Measurements from ENCODE around the gene KIF1B.

KIF1B gene

GRCh38 chr1:10295481-10296085, 85.2 kb downstream of the KIF1B start:
- no peaks in the 10 kb centered on the region for H3K9me3 Mint-ChIP-seq
- no peak overlapping the region for H3K4me3 Mint-ChIP-seq
- no peak overlapping the region for H3K27ac Mint-ChIP-seq
- DNase-seq = no peak
- no peaks in the 10 kb centered on the region for H3K4me1 Mint-ChIP-seq
- ATAC-seq (replicated peaks) = no peak
- peaks cover 11 to 31% of the 10 kb centered on the region in 2 donors for H3K36me3 Mint-ChIP-seq
- no peaks in the 10 kb centered on the region for H3K27me3 Mint-ChIP-seq

- DNase-seq (no peak), ATAC-seq (replicated peaks) (no peak)
- Mint-ChIP-seq H3K4me3 (no peak overlapping the region), H3K4me1 (no peaks in the 10 kb centered on the region), H3K36me3 (peaks cover 20 to 34% of the 10 kb centered on the region in 2 donors), H3K9me3 (no peaks in the 10 kb centered on the region), H3K27me3 (no peaks in the 10 kb centered on the region), H3K27ac (no peak overlapping the region)
These were observed 88.8 kb downstream of the KIF1B start for GRCh38 chr1:10299151-10299550.

GRCh38 chr1:10302416-10302815, 92.0 kb downstream of the KIF1B start:
- Mint-ChIP-seq H3K36me3 (peaks cover 17 to 23% of the 10 kb centered on the region in 2 donors), H3K4me3 (no peak overlapping the region), H3K4me1 (no peaks in the 10 kb centered on the region), H3K27me3 (no peaks in the 10 kb centered on the region), H3K27ac (no peak overlapping the region), H3K9me3 (no peaks in the 10 kb centered on the region)
- ATAC-seq (replicated peaks) (no peak), DNase-seq (no peak)

GRCh38 chr1:10304295-10304694, 93.9 kb downstream of the KIF1B start:
- Mint-ChIP-seq H3K36me3 (peaks cover 15 to 21% of the 10 kb centered on the region in 2 donors), H3K4me1 (no peaks in the 10 kb centered on the region), H3K27me3 (no peaks in the 10 kb centered on the region), H3K4me3 (no peak overlapping the region), H3K27ac (no peak overlapping the region), H3K9me3 (no peaks in the 10 kb centered on the region)
- no peak for ATAC-seq (replicated peaks)
- no peak for DNase-seq

- ATAC-seq (replicated peaks) (no peak), DNase-seq (no peak)
- no peaks in the 10 kb centered on the region for H3K27me3 Mint-ChIP-seq
- peaks cover 17 to 26% of the 10 kb centered on the region in 2 donors for H3K36me3 Mint-ChIP-seq
- H3K4me3 Mint-ChIP-seq = no peak overlapping the region
- no peaks in the 10 kb centered on the region for H3K4me1 Mint-ChIP-seq
- no peaks in the 10 kb centered on the region for H3K9me3 Mint-ChIP-seq
- no peak overlapping the region for H3K27ac Mint-ChIP-seq
These were observed 96.1 kb downstream of the KIF1B start for GRCh38 chr1:10306435-10306834.

GRCh38 chr1:10308001-10308400, 97.6 kb downstream of the KIF1B start:
- H3K4me1 Mint-ChIP-seq = no peaks in the 10 kb centered on the region

GRCh38 chr1:10309243-10310011, 99.1 kb downstream of the KIF1B start:
- no peak for ATAC-seq (replicated peaks)
- H3K4me1 Mint-ChIP-seq = no peaks in the 10 kb centered on the region
- H3K36me3 Mint-ChIP-seq = peaks cover 7 to 17% of the 10 kb centered on the region in 2 donors
- no peak overlapping the region for H3K4me3 Mint-ChIP-seq
- no peak overlapping the region for H3K27ac Mint-ChIP-seq
- H3K27me3 Mint-ChIP-seq = no peaks in the 10 kb centered on the region
- H3K9me3 Mint-ChIP-seq = no peaks in the 10 kb centered on the region
- no peak for DNase-seq

More at GRCh38 chr1:10308001-10308400, 97.6 kb downstream of the KIF1B start:
- Mint-ChIP-seq H3K27me3 (no peaks in the 10 kb centered on the region), H3K9me3 (no peaks in the 10 kb centered on the region), H3K4me3 (no peak overlapping the region), H3K27ac (no peak overlapping the region), H3K36me3 (peaks cover 15 to 31% of the 10 kb centered on the region in 2 donors)
- DNase-seq = no peak
- ATAC-seq (replicated peaks) = no peak

GRCh38 chr1:10316752-10317151, 106.4 kb downstream of the KIF1B start:
- H3K36me3 Mint-ChIP-seq = peaks cover 1 to 9% of the 10 kb centered on the region in 2 donors
- no peak overlapping the region for H3K27ac Mint-ChIP-seq
- H3K9me3 Mint-ChIP-seq = no peaks in the 10 kb centered on the region
- no peaks in the 10 kb centered on the region for H3K4me1 Mint-ChIP-seq
- no peaks in the 10 kb centered on the region for H3K27me3 Mint-ChIP-seq
- H3K4me3 Mint-ChIP-seq = no peak overlapping the region
- DNase-seq (no peak), ATAC-seq (replicated peaks) (no peak)

GRCh38 chr1:10319750-10320149, 109.4 kb downstream of the KIF1B start:
- H3K27ac Mint-ChIP-seq = no peak overlapping the region
- no peaks in the 10 kb centered on the region for H3K4me1 Mint-ChIP-seq
- DNase-seq (no peak), ATAC-seq (replicated peaks) (no peak)
- no peak overlapping the region for H3K4me3 Mint-ChIP-seq
- peaks cover 10 to 14% of the 10 kb centered on the region in 2 donors for H3K36me3 Mint-ChIP-seq
- H3K27me3 Mint-ChIP-seq = no peaks in the 10 kb centered on the region
- no peaks in the 10 kb centered on the region for H3K9me3 Mint-ChIP-seq

GRCh38 chr1:10320336-10320735, 110.0 kb downstream of the KIF1B start:
- H3K36me3 Mint-ChIP-seq = peaks cover 10 to 14% of the 10 kb centered on the region in 2 donors
- no peaks in the 10 kb centered on the region for H3K4me1 Mint-ChIP-seq
- H3K27me3 Mint-ChIP-seq = no peaks in the 10 kb centered on the region
- H3K27ac Mint-ChIP-seq = no peak overlapping the region
- no peak overlapping the region for H3K4me3 Mint-ChIP-seq
- H3K9me3 Mint-ChIP-seq = no peaks in the 10 kb centered on the region
- DNase-seq (no peak), ATAC-seq (replicated peaks) (no peak)

GRCh38 chr1:10322821-10323220, 112.5 kb downstream of the KIF1B start:
- no peak for DNase-seq
- Mint-ChIP-seq H3K27ac (no peak overlapping the region), H3K4me3 (no peak overlapping the region), H3K27me3 (no peaks in the 10 kb centered on the region), H3K9me3 (no peaks in the 10 kb centered on the region), H3K4me1 (no peaks in the 10 kb centered on the region), H3K36me3 (peaks cover 17 to 22% of the 10 kb centered on the region in 2 donors)
- ATAC-seq (replicated peaks) = no peak

- no peaks in the 10 kb centered on the region for H3K4me1 Mint-ChIP-seq
- ATAC-seq (replicated peaks) = no peak
These were observed 114.3 kb downstream of the KIF1B start for GRCh38 chr1:10324627-10325026.

GRCh38 chr1:10325521-10325920, 115.2 kb downstream of the KIF1B start:
- Mint-ChIP-seq H3K27me3 (no peaks in the 10 kb centered on the region), H3K4me3 (no peak overlapping the region), H3K4me1 (no peaks in the 10 kb centered on the region), H3K36me3 (peaks cover 17 to 22% of the 10 kb centered on the region in 2 donors), H3K9me3 (no peaks in the 10 kb centered on the region), H3K27ac (no peak overlapping the region)
- no peak for ATAC-seq (replicated peaks)
- no peak for DNase-seq

More at GRCh38 chr1:10324627-10325026, 114.3 kb downstream of the KIF1B start:
- no peaks in the 10 kb centered on the region for H3K9me3 Mint-ChIP-seq
- no peak overlapping the region for H3K4me3 Mint-ChIP-seq
- H3K36me3 Mint-ChIP-seq = peaks cover 17 to 22% of the 10 kb centered on the region in 2 donors
- H3K27ac Mint-ChIP-seq = no peak overlapping the region
- no peaks in the 10 kb centered on the region for H3K27me3 Mint-ChIP-seq
- no peak for DNase-seq

GRCh38 chr1:10326251-10326650, 115.9 kb downstream of the KIF1B start:
- H3K4me1 Mint-ChIP-seq = no peaks in the 10 kb centered on the region
- no peaks in the 10 kb centered on the region for H3K27me3 Mint-ChIP-seq
- no peak overlapping the region for H3K27ac Mint-ChIP-seq
- H3K9me3 Mint-ChIP-seq = no peaks in the 10 kb centered on the region
- ATAC-seq (replicated peaks) = no peak
- no peak for DNase-seq
- H3K36me3 Mint-ChIP-seq = peaks cover 17 to 22% of the 10 kb centered on the region in 2 donors
- no peak overlapping the region for H3K4me3 Mint-ChIP-seq

Data from stimulated activated naive B cell treated with anti-CD40 and anti-IgM and Interleukin-4, amounts not matched to agents 10 μg/mL and 1 μg/mL and 100 μg/mL, for 72 hours (primary cell).